HFF-Myc (cell line): Measurements from ENCODE around the gene UROC1.

Experiments used
- DNase-seq: peaks from one replicate; pipeline ENCODE4 v3.0.0-alpha.2; 2011; ENCODE audit warnings: low read depth; ENCODE audit errors: extremely low read depth
- H3K4me3 ChIP-seq: replicated peaks from 2 replicates; pipeline ENCODE4 v1.5.1; 2011; ENCODE audit warnings: low read depth, mild to moderate bottlenecking, control low read depth, low read length
- CTCF ChIP-seq: IDR thresholded peaks from 2 replicates; pipeline ENCODE4 v1.5.1; 2012; ENCODE audit warnings: mild to moderate bottlenecking, low read depth, low read length, control low read depth; ENCODE audit errors: missing control alignments

Gene UROC1

GRCh38 chr3:126494970-126495230 is 22.7 kb downstream of the UROC1 start:
- no peak overlapping the region for H3K4me3 ChIP-seq
- TF ChIP-seq CTCF, result no peak
- no peak for DNase-seq

- DNase-seq, result no peak
- H3K4me3 ChIP-seq, result no peak overlapping the region
- no peak for TF ChIP-seq CTCF
Observed at GRCh38 chr3:126494204-126494969, 23.2 kb downstream of the UROC1 start.

- TF ChIP-seq CTCF, result no peak
- H3K4me3 ChIP-seq, result no peak overlapping the region
- DNase-seq, result no peak
Observed at GRCh38 chr3:126493739-126494138, 23.8 kb downstream of the UROC1 start.

- no peak overlapping the region for H3K4me3 ChIP-seq
- no peak for TF ChIP-seq CTCF
- DNase-seq, result no peak
Observed at GRCh38 chr3:126493051-126493450, 24.5 kb downstream of the UROC1 start.

- DNase-seq, result no peak
- no peak for TF ChIP-seq CTCF
- no peak overlapping the region for H3K4me3 ChIP-seq
Observed at GRCh38 chr3:126491221-126492013, 26.2 kb downstream of the UROC1 start.

GRCh38 chr3:126490619-126491018 is 27.0 kb downstream of the UROC1 start:
- no peak for TF ChIP-seq CTCF
- no peak overlapping the region for H3K4me3 ChIP-seq
- DNase-seq, result no peak
